ENCODE measurements around the gene PHOX2A.

DNA sequence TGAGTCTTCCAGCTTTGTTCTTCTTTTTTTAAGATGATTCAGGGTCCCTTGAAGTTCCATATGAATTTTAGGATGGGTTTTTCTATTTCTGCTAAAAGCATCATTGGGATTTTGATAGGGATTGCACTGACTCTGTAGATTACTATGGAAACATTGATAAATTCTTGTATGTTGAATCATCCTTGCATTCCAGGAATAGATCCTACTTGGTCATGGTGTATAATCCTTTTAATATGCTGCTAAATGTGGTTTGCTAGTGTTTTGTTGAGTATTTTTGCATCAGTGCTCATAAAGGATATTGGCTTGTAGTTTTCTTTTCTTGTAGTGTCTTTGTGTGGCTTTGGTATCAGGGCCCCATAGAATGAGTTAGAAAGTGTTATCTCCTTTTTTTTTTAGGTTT is 34.9 kb upstream of the PHOX2A start:
- TF ChIP-seq, protein P1, sequence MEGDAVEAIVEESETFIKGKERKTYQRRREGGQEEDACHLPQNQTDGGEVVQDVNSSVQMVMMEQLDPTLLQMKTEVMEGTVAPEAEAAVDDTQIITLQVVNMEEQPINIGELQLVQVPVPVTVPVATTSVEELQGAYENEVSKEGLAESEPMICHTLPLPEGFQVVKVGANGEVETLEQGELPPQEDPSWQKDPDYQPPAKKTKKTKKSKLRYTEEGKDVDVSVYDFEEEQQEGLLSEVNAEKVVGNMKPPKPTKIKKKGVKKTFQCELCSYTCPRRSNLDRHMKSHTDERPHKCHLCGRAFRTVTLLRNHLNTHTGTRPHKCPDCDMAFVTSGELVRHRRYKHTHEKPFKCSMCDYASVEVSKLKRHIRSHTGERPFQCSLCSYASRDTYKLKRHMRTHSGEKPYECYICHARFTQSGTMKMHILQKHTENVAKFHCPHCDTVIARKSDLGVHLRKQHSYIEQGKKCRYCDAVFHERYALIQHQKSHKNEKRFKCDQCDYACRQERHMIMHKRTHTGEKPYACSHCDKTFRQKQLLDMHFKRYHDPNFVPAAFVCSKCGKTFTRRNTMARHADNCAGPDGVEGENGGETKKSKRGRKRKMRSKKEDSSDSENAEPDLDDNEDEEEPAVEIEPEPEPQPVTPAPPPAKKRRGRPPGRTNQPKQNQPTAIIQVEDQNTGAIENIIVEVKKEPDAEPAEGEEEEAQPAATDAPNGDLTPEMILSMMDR (IDR thresholded peaks at IDR 0.05) = no peak
- no peak for TF ChIP-seq POLR2A (IDR thresholded peaks at IDR 0.05)

All from lower leg skin (tissue), 3 donors.